ENCODE data around the gene DNAAF3. TPM values are rescaled to one million over a fixed set of nuclear protein-coding genes. Genes with fewer than 3 reads are reported as not detected.

The DNAAF3 gene
- total RNA-seq, result 0.94 TPM

DNA sequence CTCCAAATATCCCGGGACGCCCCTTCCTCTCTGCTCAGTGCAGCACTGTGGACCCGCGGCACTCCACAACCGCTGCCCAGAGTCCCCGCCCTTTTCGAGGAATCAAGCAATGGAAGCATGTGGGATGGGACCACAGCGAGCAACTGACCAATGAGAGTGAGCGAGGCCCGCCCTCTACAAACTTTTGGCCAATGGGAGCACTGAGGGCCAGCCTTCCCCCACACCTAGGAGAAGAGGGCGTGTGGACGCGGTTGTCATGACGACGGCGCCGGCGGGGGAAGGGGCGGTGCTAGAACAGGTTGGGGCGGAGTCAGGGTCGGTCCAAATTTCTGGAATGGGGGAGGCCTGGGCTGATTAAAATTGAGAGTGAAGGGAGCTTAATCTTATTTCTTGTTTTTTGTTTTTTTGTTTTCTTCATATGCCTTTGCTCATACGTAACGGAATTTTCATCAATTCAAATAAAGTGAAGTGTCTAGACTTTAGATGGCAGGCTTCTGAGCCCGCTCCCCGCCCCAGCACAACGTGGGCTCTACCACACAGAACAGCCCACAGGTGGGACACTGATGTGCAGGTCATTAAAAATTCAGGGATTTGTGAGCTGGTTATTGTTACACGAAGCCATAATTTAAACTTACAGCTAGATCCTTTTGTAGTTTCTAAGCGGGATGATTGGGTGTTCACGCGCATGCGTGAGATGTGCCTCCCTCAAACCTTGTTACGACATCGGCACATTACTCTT lies at the start of gene DNAAF3:
TSS of gene DNAAF3 (minus strand) at position 84 of the 739 bp plus-strand sequence. CDS start 200 bp downstream, outside the sequence.

DNA sequence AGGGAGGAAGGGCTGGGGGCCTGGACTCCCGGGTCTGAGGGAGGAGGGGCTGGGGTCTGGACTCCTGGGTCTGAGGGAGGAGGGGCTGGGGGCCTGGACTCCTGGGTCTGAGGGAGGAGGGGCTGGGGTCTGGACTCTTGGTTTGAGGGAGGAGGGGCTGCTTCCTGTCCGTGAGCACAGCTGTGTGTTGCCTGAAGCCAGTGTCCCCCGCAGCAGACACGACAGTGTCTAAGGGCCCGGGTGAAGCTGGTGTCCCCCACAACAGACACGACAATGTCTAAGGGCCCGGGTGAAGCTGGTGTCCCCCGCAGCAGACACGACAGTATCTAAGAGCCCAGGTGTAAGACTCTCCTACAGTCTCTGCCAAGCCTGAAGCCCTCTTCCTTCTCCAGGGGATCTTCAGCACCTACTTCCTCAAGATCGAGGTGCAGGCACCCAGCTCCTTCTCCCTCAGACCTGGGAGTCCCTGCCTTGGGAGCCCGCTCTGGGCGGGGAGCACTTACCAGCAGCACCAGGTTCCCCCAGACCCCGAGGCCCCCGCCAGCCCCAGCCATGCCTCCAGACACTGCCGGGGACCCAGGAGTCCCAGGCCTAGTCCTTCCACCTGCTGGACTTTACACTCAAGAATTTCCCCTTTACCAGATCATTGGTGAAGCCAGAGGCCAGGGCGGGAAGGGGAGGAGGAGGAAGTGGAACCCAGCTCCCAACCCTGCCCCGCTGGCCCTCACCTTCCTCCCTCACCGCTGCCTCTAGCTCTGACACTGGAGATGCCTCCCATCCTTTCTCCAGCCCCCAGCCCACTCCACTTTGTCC lies 42.7 kb upstream of the DNAAF3 start, which contains the start of gene PTPRH:
TSS of gene PTPRH (minus strand) at position 622 of the 813 bp plus-strand sequence. CDS start at position 554, 68 bp downstream.

DNA sequence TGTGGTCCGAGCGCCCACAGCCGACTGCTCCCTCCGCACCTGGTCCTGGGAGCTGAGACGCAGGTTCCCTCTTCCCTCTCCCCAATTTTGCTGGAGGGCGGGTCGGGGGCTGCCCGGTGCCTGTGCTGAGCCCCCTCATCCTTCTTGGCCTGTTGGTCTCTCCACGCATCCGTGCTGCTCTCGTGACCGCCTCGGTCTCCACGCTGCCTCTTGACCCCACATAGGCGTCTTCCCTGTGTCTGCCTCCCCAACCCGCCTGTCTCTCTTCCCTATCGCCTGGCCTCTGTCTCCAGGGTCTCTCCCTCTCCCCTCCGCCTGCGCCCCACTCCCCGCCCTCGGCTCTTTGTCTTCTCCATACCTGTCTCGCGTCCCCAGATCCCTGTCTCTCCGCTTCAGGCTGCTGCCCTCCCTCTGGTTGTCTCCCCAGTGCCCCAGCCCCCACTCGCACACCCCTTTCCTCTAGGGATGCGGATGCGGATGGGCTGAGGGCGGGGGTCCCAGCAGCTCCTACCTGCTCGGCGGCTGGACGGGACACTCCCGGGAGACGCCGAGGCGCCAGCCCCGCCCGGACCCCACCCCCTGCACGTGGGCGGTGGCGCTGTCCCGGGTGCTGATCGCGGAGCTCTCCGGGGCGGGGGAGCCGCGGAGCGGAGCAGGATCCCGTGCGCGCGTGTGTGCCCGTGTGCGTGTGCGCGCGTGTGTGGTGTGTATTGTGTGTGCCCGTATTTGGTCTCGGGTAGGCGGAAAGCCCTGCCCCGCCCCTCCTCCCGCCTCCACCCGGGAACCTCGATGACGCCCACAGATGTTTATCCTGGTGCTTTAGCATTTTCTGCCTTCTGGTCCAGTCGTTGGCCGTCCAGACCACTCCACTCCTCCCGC lies 13.4 kb upstream of the DNAAF3 start, which contains the start of gene SYT5:
TSS of gene SYT5 (minus strand) at position 684 of the 879 bp plus-strand sequence. CDS start 1,248 bp downstream, outside the sequence.

DNA sequence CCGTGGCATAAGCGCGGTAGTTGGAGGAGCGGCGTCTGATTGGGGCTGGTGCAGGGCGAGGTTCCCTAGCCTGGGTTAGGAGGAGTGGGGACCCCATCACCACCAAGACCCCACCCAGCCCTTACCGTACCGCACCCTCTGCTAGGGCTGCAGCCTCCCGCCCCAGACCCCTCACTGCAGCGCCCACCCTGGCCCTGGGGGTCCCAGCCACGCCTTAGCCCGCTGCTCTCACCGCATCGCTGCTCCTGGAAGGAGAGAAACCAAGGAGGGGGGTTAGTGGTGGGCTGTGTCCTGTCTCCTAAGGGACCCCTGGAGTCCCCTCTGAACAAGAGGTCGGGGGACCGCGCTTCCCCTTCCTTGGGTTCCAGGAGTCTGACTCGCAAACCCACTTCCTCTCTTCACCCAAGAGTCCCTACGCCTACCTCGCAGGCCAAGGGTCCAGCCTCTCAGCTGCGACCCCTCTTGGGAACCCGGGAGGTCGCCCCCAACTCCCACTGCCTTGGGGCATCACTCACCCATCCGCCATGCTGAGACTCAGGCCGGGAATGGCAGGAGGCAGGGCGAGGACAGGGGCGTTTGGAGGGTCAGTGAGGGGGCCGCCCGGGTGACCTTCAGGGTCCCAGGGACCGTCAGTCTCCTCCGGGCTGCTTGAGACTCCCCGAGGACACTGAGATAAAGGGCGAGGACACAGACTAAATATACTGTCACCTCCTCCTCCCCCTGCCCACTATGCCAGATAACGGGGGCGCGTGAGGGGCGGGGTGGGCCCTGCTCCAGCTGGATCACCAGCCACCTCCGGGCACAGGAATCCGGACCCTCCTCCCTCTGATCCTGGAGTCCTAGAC lies 9.1 kb downstream of the DNAAF3 start, which contains the start of gene TNNI3:
TSS of gene TNNI3 (minus strand) at position 669 of the 845 bp plus-strand sequence. CDS start at position 526, 143 bp downstream.

DNA sequence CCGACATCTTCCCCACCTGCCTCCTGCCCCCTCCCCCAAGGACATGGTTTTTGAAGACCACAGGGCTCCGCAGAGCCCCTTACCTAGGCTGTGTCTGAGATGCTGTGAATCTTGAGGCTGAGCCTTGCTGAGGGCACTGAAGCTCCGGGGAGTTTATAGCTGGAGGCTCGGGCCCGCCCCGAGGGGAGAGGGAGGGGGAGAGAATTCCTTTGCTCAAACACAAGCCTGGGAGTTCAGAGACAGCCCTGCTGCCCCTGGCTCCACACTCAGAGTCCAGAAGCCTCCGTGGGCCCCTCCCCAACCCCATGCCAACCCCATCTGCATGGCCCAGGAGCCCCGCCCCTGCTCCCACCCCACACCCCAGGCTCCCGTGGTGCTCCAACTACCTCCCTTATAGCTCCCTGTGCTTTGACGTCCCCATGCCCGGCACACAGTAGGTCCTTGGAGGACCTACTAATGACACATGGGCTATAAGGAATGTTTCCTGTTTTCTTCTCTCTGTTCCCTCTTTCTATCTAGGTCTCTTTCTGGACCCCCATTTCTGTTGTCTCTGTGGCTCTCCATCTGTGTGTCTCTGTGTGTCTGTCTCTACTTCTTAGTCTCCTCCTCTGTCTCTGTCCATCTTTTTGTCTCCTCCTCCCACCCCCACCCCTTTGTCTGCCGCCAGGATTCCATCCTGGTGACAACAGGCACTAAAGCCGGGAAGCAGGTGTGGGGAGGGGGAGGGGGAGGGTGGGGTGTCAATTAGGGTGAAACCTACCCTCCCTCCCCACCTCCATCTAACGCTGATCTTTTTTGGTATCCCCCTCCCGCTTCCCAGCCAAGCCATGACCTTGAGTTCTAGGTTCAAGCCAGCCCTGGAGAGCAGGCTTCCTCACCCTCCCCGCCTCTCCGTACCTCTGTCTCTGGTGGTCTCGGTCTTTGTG lies 17.1 kb downstream of the DNAAF3 start, which contains the start of gene TNNT1:
TSS of gene TNNT1 (minus strand) at position 129 of the 926 bp plus-strand sequence. CDS start 2,049 bp downstream, outside the sequence.

DNA sequence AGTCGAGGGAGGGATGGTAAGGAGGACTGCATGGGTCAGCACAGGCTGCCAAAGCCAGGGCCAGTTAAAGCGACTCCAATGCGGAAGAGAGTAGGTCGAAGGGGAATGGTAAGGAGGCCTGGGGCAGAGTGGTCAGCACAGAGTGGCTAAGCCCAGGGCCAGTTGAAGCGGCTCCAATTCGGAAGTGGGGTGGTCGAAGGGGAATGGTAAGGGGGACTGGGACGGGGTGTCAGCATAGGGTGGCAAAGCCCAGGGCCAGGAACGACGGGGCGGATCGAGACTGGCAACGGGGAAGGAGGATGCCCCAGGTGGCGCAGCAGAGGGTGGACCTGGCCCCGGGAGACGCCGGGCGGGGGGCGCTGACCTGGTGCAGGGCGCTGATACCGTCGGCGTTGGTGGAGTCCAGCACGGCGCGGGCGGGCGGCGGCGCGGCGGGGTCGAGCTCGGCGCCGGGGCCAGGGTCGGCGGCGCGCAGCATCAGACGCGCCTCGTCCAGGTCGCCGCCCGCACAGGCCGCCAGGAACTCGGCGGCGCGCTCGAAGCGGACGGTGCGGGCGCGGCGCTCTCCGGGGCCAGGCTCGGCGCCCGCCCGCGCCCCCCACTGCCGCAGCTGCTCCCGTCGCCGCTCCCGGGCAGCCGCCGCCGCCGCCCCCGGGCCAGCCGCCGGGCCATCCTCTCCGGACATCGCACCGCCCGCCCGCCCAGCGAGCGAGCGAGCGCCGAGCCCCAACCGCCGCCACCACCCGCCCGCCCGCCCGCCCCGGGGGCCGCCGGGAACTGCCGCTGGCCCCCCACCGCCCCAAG lies 49.4 kb downstream of the DNAAF3 start, which contains the start of gene PPP1R12C:
TSS of gene PPP1R12C (minus strand) at position 779 of the 804 bp plus-strand sequence. CDS start at position 685, 94 bp downstream.

Small RNA genes within 50 kb of the gene (small RNA-seq; reads per million reads assigned to genes)
- gene MIR7975 (ENCODE audit: low replicate concordance) (not detected), gene RF01210 (ENCODE audit: low replicate concordance) (not detected)

Other genes with a start within 250 kb of the DNAAF3 start
- not detected for gene NLRP7, start 219.1 kb downstream of the DNAAF3 start, total RNA-seq
- gene NLRP2, start 200.2 kb downstream of the DNAAF3 start, total RNA-seq, result 20.0 TPM
- 0.94 TPM for gene GP6, start 128.3 kb downstream of the DNAAF3 start, total RNA-seq
- 31.0 TPM for gene RDH13, start 103.5 kb downstream of the DNAAF3 start, total RNA-seq
- 3.1 TPM for gene EPS8L1, start 90.7 kb downstream of the DNAAF3 start, total RNA-seq
- gene PPP1R12C, start 49.0 kb downstream of the DNAAF3 start, total RNA-seq, result 32.6 TPM
- 0.94 TPM for gene TNNT1, start 17.4 kb downstream of the DNAAF3 start, total RNA-seq
- 0.94 TPM for gene TNNI3, start 8.9 kb downstream of the DNAAF3 start, total RNA-seq
- 47.9 TPM for gene SYT5, start 13.7 kb upstream of the DNAAF3 start, total RNA-seq
- not detected for gene PTPRH, start 42.9 kb upstream of the DNAAF3 start, total RNA-seq
- gene TMEM86B, start 62.1 kb upstream of the DNAAF3 start, total RNA-seq, result 4.4 TPM
- gene PPP6R1, start 92.4 kb upstream of the DNAAF3 start, total RNA-seq, result 25.0 TPM
- 20.3 TPM for gene HSPBP1, start 113.5 kb upstream of the DNAAF3 start, total RNA-seq
- 82.9 TPM for gene BRSK1, start 117.4 kb upstream of the DNAAF3 start, total RNA-seq
- gene TMEM150B, start 158.7 kb upstream of the DNAAF3 start, total RNA-seq, result not detected
- 15.0 TPM for gene KMT5C, start 173.3 kb upstream of the DNAAF3 start, total RNA-seq
- gene COX6B2, start 188.1 kb upstream of the DNAAF3 start, total RNA-seq, result not detected
- gene GARIN5B, start 196.6 kb upstream of the DNAAF3 start, total RNA-seq, result not detected
- not detected for gene IL11, start 203.8 kb upstream of the DNAAF3 start, total RNA-seq
- gene TMEM190, start 210.2 kb upstream of the DNAAF3 start, total RNA-seq, result not detected
- gene TMEM238, start 217.7 kb upstream of the DNAAF3 start, total RNA-seq, result not detected
- gene RPL28, start 219.3 kb upstream of the DNAAF3 start, total RNA-seq, result 157 TPM
- gene UBE2S, start 241.2 kb upstream of the DNAAF3 start, total RNA-seq, result 22.8 TPM

All from parietal lobe (tissue), 2 donors.